ENCODE data around the gene CCDC182.
A peak's percentile ranks its signal among the peaks of the same experiment; 100 is the strongest.

Gene CCDC182

GRCh38 chr17:57745242-57745641, at the start of gene CCDC182:
CCDC182 (minus strand) TSS chr17:57745299; CDS start chr17:57745272, 27 bp downstream.
- no peak for DNase-seq (ENCODE audit: low read depth, low spot score)

DNA sequence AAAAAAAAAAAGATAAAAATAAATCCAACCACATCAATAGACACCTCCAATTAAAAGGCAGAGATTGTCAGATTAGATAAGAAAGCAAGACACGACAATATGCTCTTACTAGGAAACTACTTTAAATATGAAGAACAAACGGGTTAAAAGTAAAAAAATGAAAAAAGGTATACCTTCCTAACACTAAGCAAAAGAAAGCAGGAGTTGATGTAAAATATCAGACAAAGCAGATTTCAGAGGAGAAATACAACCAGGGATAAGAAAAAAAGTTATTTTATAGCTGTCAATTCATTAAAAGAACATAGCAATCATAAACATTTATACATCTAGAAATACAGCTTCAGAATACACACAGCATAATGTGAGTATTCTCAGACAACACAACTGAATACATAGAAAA, 49.7 kb upstream of the CCDC182 start:
- DNase-seq (ENCODE audit: low read depth, low spot score) = no peak

- no peak for DNase-seq (ENCODE audit: low read depth, low spot score)
These were observed 43.6 kb upstream of the CCDC182 start for GRCh38 chr17:57788725-57789124.

- no peak for DNase-seq (ENCODE audit: low read depth, low spot score)
These were observed 39.9 kb upstream of the CCDC182 start for GRCh38 chr17:57785022-57785421.

DNA sequence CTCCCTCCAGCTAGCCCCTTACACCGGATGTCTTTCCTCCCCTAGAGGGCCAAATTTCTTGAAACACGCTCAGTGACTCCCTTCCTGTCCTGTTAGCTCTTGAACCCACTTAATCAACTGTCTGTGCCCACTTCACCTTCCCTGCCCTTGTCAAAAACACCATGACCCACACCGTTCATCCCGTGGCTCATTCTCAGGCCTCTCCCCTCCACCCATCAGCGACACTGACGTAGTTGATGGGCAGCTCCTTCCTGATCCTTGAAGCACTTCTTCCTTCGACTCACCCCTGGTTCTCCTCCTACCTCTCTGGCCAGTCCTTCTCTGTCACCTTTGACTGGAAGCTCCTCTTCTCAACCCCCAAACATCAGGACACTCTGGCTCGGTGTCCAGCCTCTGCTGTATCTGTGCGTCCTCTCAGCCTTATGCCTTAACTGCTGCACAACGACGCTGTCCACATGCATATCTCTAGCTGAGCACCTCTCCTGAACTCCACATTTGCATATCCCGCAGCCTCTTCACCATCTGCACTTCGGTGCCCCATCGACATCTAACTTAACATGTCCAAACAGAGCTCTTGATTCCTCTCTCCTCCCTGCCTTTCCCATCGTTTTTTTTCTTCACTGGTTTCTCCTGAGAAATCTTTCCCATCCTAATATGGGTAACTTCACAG, 39.3 kb upstream of the CCDC182 start:
- no peak for DNase-seq (ENCODE audit: low read depth, low spot score)

- peak; percentile 58 for DNase-seq (ENCODE audit: low read depth, low spot score)
These were observed 38.2 kb upstream of the CCDC182 start for GRCh38 chr17:57783338-57783742.

DNA sequence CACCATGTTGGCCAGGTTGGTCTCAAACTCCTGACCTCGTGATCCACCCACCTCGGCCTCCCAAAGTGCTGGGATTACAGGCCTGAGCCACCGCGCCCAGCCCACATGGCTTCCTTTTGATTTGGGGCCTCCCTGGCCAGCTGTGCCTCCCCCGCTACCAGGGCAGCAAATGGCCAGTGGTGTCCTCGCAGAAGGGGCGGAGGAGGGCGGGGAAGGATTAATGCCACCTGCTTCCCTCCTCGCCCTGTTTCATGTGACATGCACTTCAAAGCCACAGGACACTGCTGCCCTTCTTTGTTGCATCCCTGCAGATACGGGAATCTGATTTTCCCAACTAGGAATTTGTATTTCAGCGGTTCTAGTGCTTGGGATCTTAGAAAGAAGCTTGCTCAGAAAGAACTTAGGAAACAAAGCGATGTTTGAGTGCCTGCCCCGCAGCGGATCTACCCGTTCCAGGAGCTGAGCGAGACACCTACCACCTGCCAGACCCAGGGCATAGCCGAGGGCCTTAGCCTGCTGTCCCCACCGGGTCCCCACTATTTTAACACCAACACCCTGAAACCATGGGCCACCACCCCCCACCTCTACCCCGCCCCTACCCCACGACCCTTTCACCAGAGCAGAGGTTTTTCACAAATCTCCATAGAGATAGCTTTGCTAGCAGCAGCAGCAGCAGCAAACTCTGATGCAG, 37.7 kb upstream of the CCDC182 start:
- no peak for DNase-seq (ENCODE audit: low read depth, low spot score)

DNA sequence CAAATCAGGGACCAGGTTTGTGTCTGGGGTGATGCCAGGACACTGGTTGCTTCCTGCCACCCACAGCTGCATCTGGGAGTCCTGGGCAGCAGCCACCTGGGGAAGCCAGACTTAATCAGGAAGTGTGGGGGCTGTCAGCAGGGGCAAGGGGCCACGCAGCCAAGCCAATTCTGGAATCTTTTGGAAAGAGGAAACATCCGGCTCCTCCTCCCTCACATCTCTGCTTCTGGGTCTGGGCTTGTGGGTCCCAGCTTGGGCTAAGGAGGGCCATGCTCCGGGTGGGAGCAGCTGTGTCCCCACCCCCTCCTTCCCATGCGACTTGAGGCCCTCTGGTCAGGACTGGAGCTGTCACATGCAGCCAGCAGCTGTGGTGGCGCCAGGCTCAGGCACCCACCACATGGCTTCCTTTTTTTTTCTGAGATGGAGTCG, 37.0 kb upstream of the CCDC182 start:
- no peak for DNase-seq (ENCODE audit: low read depth, low spot score)

DNA sequence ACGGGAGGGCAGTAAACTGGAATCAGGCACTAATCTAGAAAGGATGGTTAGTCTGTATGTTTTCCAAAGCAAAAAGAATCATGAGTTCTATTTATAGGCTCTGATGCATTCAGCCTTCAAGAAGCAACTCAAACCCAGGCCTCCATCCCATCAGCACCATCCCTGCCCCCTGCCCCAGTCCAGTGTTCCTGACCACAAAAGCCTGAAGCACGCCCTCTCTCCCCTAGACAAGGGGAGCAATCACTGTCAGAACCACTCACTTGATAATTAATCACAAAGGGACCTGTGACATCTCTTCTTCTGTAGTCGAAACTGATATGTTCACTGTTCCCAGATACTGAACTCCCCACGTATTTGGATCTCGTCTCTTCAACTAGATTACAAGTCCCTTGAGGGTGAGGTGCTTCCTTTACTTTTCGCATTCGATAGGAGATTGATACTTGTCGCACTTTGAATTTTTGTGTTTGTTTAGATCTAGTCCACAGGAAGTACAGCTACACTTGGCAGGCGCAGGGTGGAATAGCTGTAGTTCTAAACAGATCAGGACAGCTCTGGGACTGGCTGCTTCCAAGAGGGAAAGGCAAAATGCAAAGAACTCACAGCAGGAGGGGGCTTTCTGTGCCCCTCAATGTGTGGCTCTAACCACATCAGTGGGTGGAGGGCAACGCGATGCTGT, 36.4 kb upstream of the CCDC182 start:
- no peak for DNase-seq (ENCODE audit: low read depth, low spot score)

GRCh38 chr17:57779706-57780105, 34.6 kb upstream of the CCDC182 start:
- no peak for DNase-seq (ENCODE audit: low read depth, low spot score)

GRCh38 chr17:57778306-57778705, 33.2 kb upstream of the CCDC182 start:
- no peak for DNase-seq (ENCODE audit: low read depth, low spot score)

GRCh38 chr17:57776366-57776765, 31.3 kb upstream of the CCDC182 start:
- DNase-seq (ENCODE audit: low read depth, low spot score) = no peak

GRCh38 chr17:57774872-57775271, 29.8 kb upstream of the CCDC182 start:
- no peak for DNase-seq (ENCODE audit: low read depth, low spot score)

- no peak for DNase-seq (ENCODE audit: low read depth, low spot score)
These were observed 28.5 kb upstream of the CCDC182 start for GRCh38 chr17:57773557-57773956.

- DNase-seq (ENCODE audit: low read depth, low spot score) = no peak
These were observed 27.7 kb upstream of the CCDC182 start for GRCh38 chr17:57772774-57773173.

GRCh38 chr17:57767561-57767960, 22.5 kb upstream of the CCDC182 start:
- no peak for DNase-seq (ENCODE audit: low read depth, low spot score)

- no peak for DNase-seq (ENCODE audit: low read depth, low spot score)
These were observed 21.3 kb upstream of the CCDC182 start for GRCh38 chr17:57766318-57766943.

DNA sequence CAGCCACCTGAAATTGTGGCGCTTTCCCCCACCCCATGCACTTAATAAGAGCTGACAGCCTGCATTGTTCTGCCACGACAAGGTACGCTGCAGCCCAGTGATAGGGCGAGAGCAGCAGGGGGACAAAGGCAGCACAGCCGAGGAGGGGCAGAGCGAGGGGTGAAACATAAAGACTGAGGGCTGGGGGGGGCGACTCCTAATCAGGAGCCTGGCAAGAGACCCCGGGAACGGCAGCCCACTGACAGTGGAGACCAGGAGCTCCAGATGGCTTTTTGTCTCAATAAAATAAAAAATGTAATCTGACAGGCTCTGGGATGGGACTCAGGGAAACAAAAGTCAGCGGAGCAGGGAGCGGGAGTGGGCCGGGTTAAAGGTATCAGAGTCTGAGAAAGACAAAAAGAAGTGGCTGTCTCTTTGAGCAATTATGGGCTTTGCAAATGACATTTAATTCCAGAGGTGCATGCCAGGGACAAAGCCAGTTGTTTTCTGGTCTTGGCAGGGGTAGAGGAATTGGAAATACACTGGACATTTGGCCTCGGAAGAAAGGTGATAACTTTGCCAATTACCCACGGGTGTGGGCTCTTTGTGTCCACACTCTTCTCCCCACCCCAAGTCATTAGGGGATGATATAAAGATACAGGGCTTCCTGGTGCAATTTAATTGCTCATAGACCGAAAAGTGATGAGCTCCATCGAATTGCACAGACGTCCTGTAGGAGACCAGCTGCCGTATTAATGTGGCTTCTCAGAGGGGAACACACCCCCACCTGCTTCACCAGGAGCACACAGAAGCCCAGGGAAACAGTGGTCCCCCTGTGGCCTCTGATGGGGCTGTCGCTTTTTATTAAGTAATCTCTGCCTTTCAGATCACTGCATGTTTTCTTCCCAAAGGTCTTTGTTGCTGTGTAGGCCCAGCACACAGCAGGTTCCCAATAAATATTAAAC, 17.6 kb upstream of the CCDC182 start:
- no peak for DNase-seq (ENCODE audit: low read depth, low spot score)

DNA sequence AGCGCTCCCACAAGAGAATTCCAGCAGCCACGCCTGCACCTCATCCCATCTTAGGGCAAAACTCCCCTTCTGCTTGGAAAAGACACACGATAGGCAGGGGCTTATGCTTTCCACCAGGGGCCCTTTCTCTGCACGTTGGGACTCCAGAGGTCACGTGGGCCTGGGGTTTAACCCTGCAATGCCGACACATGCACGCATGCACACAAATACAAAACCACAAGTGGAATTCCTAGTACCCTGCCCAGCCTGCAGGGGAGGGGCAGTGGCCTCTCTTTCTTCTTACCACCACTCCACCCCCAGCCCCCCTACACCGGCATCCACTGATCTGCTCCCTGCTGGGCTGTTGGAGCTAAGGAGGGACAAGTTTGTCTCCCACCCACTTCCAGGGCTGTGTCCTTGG, 16.8 kb upstream of the CCDC182 start:
- no peak for DNase-seq (ENCODE audit: low read depth, low spot score)

GRCh38 chr17:57760046-57760445, 14.9 kb upstream of the CCDC182 start:
- no peak for DNase-seq (ENCODE audit: low read depth, low spot score)

- no peak for DNase-seq (ENCODE audit: low read depth, low spot score)
These were observed 13.6 kb upstream of the CCDC182 start for GRCh38 chr17:57758654-57759053.
